ENCODE results near the gene GPAM.

DNA sequence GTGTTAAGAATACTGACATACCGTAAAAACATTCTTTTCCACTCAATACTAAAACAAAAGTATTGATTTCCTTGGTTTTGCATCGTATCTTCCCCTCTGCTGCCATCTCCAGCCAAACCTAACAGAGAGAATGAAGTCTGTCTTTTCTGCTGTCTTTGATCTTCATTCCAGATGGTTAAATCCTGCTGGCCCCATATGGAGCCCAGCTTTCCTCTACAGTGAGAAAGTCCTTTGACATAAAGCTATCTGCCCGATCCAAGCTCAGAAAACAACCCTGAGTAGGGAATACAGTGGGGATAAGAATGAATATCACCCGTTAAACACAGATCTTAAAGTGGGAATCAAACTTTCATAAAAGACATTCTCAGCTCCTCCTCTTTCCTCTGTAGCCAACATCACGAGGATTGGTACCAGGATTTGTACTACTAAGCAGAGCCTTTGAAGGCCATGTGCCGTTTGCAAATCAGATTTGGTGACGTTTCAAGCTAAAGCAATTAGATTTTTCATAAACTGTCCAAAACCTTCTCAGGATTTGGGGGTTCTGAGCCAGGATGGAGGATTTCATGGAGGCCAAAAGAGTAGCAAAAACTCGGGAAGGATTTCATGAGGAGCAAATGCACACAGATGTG lies 30.8 kb upstream of the GPAM start:
- TF ChIP-seq, protein P1, sequence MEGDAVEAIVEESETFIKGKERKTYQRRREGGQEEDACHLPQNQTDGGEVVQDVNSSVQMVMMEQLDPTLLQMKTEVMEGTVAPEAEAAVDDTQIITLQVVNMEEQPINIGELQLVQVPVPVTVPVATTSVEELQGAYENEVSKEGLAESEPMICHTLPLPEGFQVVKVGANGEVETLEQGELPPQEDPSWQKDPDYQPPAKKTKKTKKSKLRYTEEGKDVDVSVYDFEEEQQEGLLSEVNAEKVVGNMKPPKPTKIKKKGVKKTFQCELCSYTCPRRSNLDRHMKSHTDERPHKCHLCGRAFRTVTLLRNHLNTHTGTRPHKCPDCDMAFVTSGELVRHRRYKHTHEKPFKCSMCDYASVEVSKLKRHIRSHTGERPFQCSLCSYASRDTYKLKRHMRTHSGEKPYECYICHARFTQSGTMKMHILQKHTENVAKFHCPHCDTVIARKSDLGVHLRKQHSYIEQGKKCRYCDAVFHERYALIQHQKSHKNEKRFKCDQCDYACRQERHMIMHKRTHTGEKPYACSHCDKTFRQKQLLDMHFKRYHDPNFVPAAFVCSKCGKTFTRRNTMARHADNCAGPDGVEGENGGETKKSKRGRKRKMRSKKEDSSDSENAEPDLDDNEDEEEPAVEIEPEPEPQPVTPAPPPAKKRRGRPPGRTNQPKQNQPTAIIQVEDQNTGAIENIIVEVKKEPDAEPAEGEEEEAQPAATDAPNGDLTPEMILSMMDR (IDR thresholded peaks at IDR 0.05; ENCODE audit: low read length) = no peak
- no peak for TF ChIP-seq EZH2 (optimal IDR thresholded peaks at IDR 0.05; ENCODE audit: low read depth, low read length)

Data from MM.1S (cell line).